Subcutaneous abdominal adipose tissue (tissue), 5 donors: ENCODE results near the gene UVSSA.

Source experiments
- H3K27ac ChIP-seq: one replicate; pipeline ENCODE4 v1.7.0; 2013; ENCODE audit warnings: low read depth, mild to moderate bottlenecking, inconsistent platforms, low read length, moderate library complexity
- H3K27me3 ChIP-seq, 5 donors: one replicate each; pipeline ENCODE4 v1.7.0; 2013; ENCODE audit warnings: low read length in 5 of 5, inconsistent platforms in 1 of 5; ENCODE audit not compliant: control insufficient read depth in 5 of 5, insufficient read depth in 4 of 5
- H3K36me3 ChIP-seq, 5 donors: one replicate each; pipeline ENCODE4 v1.7.0; 2013; ENCODE audit warnings: low read length in 5 of 5; ENCODE audit not compliant: control insufficient read depth in 5 of 5, insufficient read depth in 5 of 5
- H3K4me1 ChIP-seq, 5 donors: one replicate each; pipeline ENCODE4 v1.7.0; 2013; ENCODE audit warnings: low read length in 5 of 5, mild to moderate bottlenecking in 3 of 5, moderate library complexity in 1 of 5; ENCODE audit not compliant: control insufficient read depth in 5 of 5, insufficient read depth in 5 of 5
- H3K4me3 ChIP-seq, 5 donors: one replicate each; pipeline ENCODE4 v1.7.0; 2013; ENCODE audit warnings: low read length in 5 of 5, low read depth in 1 of 5
- H3K9ac ChIP-seq, 5 donors: one replicate each; pipeline ENCODE4 v1.7.0; 2013; ENCODE audit warnings: low read length in 5 of 5, mild to moderate bottlenecking in 4 of 5, moderate library complexity in 3 of 5
- H3K9me3 ChIP-seq, 5 donors: one replicate each; pipeline ENCODE4 v1.7.0; 2013; ENCODE audit warnings: low read length in 5 of 5; ENCODE audit not compliant: control insufficient read depth in 5 of 5
- donor health status: healthy.
- donor health status: healthy.
- donor health status: healthy.
- donor health status: healthy.
- donor health status: healthy.

UVSSA gene

GRCh38 chr4:1395941-1396805 lies 49.2 kb downstream of the UVSSA start:
- Histone ChIP-seq H3K4me1 (no peaks in the 10 kb centered on the region), H3K27ac (no peak overlapping the region), H3K36me3 (peaks cover 11 to 42% (median 24%) of the 10 kb centered on the region in 5 donors), H3K27me3 (peaks cover 4 to 15% (median 13%) of the 10 kb centered on the region in 5 donors), H3K9me3 (peaks cover 0 to 30% (median 13%) of the 10 kb centered on the region in 5 donors), H3K4me3 (no peak overlapping the region), H3K9ac (no peak overlapping the region)

- Histone ChIP-seq H3K9me3 (peaks cover 0 to 26% (median 7%) of the 10 kb centered on the region in 5 donors), H3K27me3 (peaks cover 12 to 22% (median 21%) of the 10 kb centered on the region in 5 donors), H3K4me1 (peaks cover 0 to 3% (median 0%) of the 10 kb centered on the region in 5 donors), H3K4me3 (no peak overlapping the region), H3K9ac (no peak overlapping the region), H3K27ac (no peak overlapping the region), H3K36me3 (peaks cover 4 to 35% (median 21%) of the 10 kb centered on the region in 5 donors)
These were observed 49.9 kb downstream of the UVSSA start for GRCh38 chr4:1396806-1397455.

GRCh38 chr4:1398681-1399507 lies 51.9 kb downstream of the UVSSA start:
- peaks cover 0 to 24% (median 6%) of the 10 kb centered on the region in 5 donors for H3K9me3 ChIP-seq
- peaks cover 0 to 9% (median 3%) of the 10 kb centered on the region in 5 donors for H3K4me1 ChIP-seq
- H3K4me3 ChIP-seq, result no peak overlapping the region
- H3K36me3 ChIP-seq, result peaks cover 0 to 18% (median 13%) of the 10 kb centered on the region in 5 donors
- H3K27me3 ChIP-seq, result peaks cover 25 to 38% (median 30%) of the 10 kb centered on the region in 5 donors
- H3K27ac ChIP-seq, result no peak overlapping the region
- H3K9ac ChIP-seq, result no peak overlapping the region

- no peak overlapping the region for H3K9ac ChIP-seq
These were observed 52.6 kb downstream of the UVSSA start for GRCh38 chr4:1399508-1400190.

GRCh38 chr4:1400191-1400805 lies 53.3 kb downstream of the UVSSA start:
- Histone ChIP-seq H3K4me3 (no peak overlapping the region), H3K27me3 (peaks cover 39 to 51% (median 44%) of the 10 kb centered on the region in 5 donors), H3K36me3 (peaks cover 0 to 3% (median 3%) of the 10 kb centered on the region in 5 donors), H3K9me3 (peaks cover 0 to 18% (median 6%) of the 10 kb centered on the region in 5 donors), H3K4me1 (peaks cover 0 to 11% (median 5%) of the 10 kb centered on the region in 5 donors), H3K27ac (no peak overlapping the region), H3K9ac (no peak overlapping the region)

More at GRCh38 chr4:1399508-1400190, 52.6 kb downstream of the UVSSA start:
- H3K36me3 ChIP-seq, result peaks cover 0 to 10% (median 6%) of the 10 kb centered on the region in 5 donors
- H3K9me3 ChIP-seq, result peaks cover 0 to 18% (median 6%) of the 10 kb centered on the region in 5 donors
- H3K27ac ChIP-seq, result no peak overlapping the region
- H3K4me1 ChIP-seq, result peaks cover 0 to 11% (median 5%) of the 10 kb centered on the region in 5 donors
- H3K27me3 ChIP-seq, result peaks cover 33 to 46% (median 37%) of the 10 kb centered on the region in 5 donors
- H3K4me3 ChIP-seq, result no peak overlapping the region

GRCh38 chr4:1400831-1401408 lies 53.9 kb downstream of the UVSSA start:
- peaks cover 0 to 18% (median 6%) of the 10 kb centered on the region in 5 donors for H3K9me3 ChIP-seq
- peaks cover 0 to 11% (median 5%) of the 10 kb centered on the region in 5 donors for H3K4me1 ChIP-seq
- H3K9ac ChIP-seq, result no peak overlapping the region
- no peaks in the 10 kb centered on the region for H3K36me3 ChIP-seq
- no peak overlapping the region for H3K4me3 ChIP-seq
- H3K27me3 ChIP-seq, result peaks cover 43 to 56% (median 50%) of the 10 kb centered on the region in 5 donors
- no peak overlapping the region for H3K27ac ChIP-seq

GRCh38 chr4:1401409-1402020 lies 54.5 kb downstream of the UVSSA start:
- no peak overlapping the region for H3K9ac ChIP-seq
- H3K36me3 ChIP-seq, result no peaks in the 10 kb centered on the region
- H3K4me1 ChIP-seq, result peaks cover 0 to 11% (median 5%) of the 10 kb centered on the region in 5 donors
- no peak overlapping the region for H3K27ac ChIP-seq
- H3K4me3 ChIP-seq, result no peak overlapping the region
- peaks cover 46 to 58% (median 51%) of the 10 kb centered on the region in 5 donors for H3K27me3 ChIP-seq
- H3K9me3 ChIP-seq, result peaks cover 0 to 15% (median 4%) of the 10 kb centered on the region in 5 donors

- H3K4me1 ChIP-seq, result peaks cover 0 to 13% (median 5%) of the 10 kb centered on the region in 5 donors
- no peak overlapping the region for H3K4me3 ChIP-seq
- no peak overlapping the region for H3K27ac ChIP-seq
- H3K27me3 ChIP-seq, result peaks cover 50 to 61% (median 56%) of the 10 kb centered on the region in 5 donors
- peaks cover 0 to 9% (median 3%) of the 10 kb centered on the region in 5 donors for H3K9me3 ChIP-seq
- no peaks in the 10 kb centered on the region for H3K36me3 ChIP-seq
- no peak overlapping the region for H3K9ac ChIP-seq
These were observed 55.1 kb downstream of the UVSSA start for GRCh38 chr4:1402021-1402515.
